ENCODE results near the gene CAMK1D.

Gene CAMK1D

GRCh38 chr10:12556039-12556438 is 206.7 kb downstream of the CAMK1D start:
- no peak for DNase-seq (ENCODE audit: low read depth in 2 of 2)

GRCh38 chr10:12559578-12560178 is 210.3 kb downstream of the CAMK1D start:
- DNase-seq (ENCODE audit: low read depth in 2 of 2), result no peak

- no peak for DNase-seq (ENCODE audit: low read depth in 2 of 2)
Observed at GRCh38 chr10:12561307-12561706, 212.0 kb downstream of the CAMK1D start.

DNA sequence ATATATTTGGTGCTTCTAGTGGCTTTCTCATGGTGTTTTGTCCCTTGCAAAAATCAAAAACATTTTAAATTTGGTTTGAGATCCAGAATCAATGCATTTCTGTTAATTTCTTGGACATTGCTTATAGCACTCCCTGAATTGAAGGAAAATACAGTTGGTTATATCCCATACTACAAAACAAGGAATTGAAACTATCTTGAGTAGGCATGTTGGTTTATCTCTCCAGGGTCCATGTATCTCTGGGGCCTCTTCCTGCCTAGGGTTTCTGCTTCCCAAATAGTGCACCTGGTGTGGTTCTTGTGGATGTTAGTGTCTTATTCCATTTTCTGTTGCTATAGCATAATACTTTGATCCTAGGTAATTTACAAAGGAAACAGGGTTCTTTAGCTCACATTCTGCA is 212.4 kb downstream of the CAMK1D start:
- no peak for DNase-seq (ENCODE audit: low read depth in 2 of 2)

GRCh38 chr10:12563489-12563888 is 214.1 kb downstream of the CAMK1D start:
- no peak for DNase-seq (ENCODE audit: low read depth in 2 of 2)

GRCh38 chr10:12564173-12564572 is 214.8 kb downstream of the CAMK1D start:
- DNase-seq (ENCODE audit: low read depth in 2 of 2), result no peak

DNA sequence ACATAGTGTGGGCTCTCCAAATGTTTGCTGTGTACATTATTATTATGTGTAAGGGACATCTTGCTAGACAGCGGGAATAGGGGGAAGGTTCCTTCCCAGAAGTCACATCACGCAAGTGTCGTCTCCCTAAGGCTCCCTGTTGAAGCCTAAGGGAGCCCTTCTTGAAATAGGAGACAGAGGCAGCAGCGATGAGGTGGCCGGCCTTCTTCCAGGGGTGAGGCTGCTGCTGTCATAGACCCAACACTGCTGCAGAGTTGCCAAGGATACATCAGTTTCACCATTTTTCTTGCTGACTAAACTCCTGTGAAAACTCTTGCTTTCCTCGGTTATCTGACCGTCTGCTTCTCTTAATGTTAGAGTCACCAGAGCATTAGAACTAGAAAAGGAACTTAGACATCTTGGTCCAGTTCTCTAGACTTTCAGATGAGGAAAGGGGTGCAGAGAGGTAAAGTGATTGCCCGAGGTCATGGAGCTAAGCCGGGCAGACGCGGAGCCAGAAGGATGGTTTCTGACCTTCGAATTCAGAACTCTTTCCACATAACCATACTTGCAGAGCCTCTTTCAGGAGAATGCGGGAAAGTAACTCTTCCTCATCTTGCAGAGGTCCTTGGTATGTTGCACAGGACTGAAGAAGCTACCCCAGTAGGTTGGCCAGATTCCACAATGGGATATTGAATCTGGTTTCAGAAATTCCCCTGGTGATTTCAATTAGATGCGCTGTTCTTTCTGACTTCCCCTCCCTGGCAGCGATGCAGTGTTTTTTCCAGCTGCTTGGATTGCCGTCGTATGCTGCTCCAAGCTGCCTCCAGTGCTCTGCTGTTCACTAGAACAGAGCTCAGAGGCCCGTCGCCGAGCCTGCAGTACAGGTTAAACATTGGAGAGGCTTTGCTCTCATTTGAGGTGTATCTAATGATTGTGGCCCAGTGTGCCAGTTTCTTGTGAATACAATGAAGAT is 217.1 kb downstream of the CAMK1D start:
- no peak for DNase-seq (ENCODE audit: low read depth in 2 of 2)

- no peak for DNase-seq (ENCODE audit: low read depth in 2 of 2)
Observed at GRCh38 chr10:12568391-12569009, 219.2 kb downstream of the CAMK1D start.

GRCh38 chr10:12572281-12572680 is 222.9 kb downstream of the CAMK1D start:
- DNase-seq (ENCODE audit: low read depth in 2 of 2), result no peak

DNA sequence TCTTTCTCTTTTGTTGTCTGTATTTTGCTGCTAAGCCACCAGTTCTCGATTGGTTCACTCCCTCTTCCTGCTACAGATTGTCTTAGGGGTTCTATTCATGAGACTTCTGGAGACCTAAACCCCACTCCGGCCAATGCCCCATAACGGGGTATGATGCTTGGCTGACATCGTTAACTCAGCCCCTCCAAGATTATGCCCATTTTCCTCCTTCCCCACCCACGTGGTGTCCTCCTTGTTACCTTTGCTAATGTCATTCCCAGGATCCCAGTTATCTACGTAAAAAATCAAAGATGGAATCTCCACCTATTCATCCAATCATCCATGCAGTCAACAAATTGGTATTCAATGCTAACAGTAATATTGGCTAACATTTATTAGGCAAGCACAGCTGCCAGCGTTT is 228.3 kb downstream of the CAMK1D start:
- DNase-seq (ENCODE audit: low read depth in 2 of 2), result no peak

DNA sequence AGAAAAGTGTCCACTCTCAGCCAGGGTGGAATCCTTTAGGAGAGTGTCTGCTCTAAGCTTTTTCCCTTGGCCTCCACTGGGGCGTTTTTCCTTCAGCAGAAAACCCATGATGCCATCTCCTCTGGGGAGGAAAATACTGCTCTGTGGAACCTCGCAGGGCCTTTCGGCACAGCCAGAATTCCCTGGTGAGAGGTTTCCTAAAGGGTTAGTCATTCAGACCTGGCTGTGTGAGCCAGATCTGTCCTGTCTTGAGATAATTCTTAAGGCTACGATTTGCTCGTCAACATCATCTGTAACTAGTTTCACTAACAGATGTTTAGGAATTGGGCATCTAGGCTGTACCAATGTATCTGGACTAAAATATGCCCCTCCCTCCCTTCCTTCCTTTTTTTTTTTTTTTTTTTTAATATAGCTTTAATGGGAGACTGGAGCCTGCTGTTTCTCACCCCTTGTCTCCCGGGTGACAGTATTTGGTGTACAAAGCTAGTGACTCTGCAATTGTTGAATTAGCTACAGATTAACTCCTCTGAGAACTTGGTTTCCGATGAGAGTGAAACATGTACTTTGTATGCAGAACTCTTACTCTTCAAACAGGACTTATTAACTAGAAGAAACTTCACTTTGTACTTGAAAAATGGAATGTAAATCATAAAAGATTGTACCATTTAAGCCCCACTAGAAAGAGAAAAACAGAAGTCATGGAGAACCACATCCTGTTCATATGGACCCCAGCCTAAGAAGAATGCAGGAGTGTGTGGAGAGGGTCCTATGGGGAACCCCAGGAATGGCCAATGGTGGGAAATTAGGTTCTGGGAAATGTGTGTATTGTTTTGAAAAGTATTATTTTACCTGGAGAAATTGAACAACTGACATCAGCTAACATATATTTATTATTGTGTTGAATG is 230.9 kb downstream of the CAMK1D start:
- no peak for DNase-seq (ENCODE audit: low read depth in 2 of 2)

DNA sequence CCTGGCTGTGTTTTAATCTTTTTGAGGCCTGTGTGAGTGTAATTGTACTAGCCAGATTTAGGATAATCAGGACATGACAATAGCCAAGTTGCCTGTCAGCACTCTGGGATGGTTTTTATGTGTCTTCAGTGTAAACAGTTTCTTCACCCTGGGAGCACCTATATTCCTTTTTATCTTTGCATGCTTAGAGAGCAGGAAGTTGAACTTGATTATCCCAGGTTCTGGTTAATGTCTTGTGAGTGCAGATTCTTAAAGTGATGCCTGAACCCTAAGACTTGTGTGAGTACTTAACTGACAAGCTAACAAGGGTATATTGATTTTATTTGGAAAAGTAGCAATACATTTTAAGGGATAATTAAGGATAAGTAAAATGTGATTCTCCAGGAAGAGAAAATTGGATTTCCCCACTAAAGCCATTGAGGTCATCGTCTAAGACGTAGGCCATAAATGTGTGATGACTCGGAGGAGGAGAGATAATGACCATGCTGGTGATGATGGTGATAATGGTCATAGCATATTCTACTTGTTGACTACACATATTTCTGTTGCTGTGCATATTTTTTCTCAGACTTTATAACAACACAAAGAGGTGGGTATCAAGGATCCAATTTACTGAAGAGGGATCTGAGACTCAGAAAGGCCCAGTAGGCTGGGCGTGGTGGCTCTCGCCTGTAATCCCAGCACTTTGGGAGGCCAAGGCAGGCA is 234.7 kb downstream of the CAMK1D start:
- DNase-seq (ENCODE audit: low read depth in 2 of 2), result no peak

DNA sequence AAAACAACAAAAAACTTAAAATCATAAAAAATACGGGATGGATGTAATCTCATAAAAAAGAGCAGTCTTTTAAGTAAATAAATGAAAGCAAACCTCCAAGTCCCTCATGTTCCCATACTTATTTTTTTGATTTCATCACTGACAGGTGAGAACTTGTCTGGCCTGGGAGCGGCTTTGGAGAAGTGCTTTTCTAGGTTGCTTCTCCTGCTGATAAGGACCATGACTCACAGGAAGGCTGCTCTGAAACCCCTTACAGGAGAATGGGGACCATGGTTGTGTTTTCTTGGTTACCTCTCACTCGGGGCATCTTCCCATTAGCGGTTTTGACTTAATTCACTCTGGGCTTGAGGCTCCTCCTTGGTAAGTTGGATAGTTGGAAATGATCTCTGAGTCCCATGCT is 237.4 kb downstream of the CAMK1D start:
- no peak for DNase-seq (ENCODE audit: low read depth in 2 of 2)

- DNase-seq (ENCODE audit: low read depth in 2 of 2), result no peak
Observed at GRCh38 chr10:12587451-12587888, 238.1 kb downstream of the CAMK1D start.

- no peak for DNase-seq (ENCODE audit: low read depth in 2 of 2)
Observed at GRCh38 chr10:12588091-12588860, 238.9 kb downstream of the CAMK1D start.

DNA sequence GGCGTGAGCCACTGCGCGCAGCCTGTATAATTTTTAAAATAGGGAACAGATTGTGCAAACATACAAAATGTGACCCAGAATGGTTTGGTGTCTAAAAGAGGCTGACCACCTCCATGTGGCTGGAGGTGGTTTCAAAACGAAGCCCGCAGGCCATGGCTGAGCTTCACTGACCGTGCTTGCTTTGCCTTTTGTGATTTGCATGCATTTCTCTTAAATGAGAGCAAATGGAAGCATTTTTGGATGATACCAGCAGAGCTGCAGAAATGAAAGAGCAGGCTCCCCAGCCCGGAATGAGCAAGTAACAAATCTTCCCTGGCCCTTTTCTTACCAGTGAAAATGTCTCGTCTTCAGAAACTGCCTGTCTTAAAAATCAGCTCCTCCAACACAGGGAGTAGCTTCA is 239.9 kb downstream of the CAMK1D start:
- no peak for DNase-seq (ENCODE audit: low read depth in 2 of 2)

GRCh38 chr10:12589791-12590190 is 240.4 kb downstream of the CAMK1D start:
- no peak for DNase-seq (ENCODE audit: low read depth in 2 of 2)

- DNase-seq (ENCODE audit: low read depth in 2 of 2), result no peak
Observed at GRCh38 chr10:12590675-12591659, 241.6 kb downstream of the CAMK1D start.

GRCh38 chr10:12592967-12593366 is 243.6 kb downstream of the CAMK1D start:
- no peak for DNase-seq (ENCODE audit: low read depth in 2 of 2)

Measured in stimulated activated CD8-positive, alpha-beta memory T cell treated with anti-CD3 and anti-CD28 coated beads, Interleukin-15, amount 100 ng/mL, for 4 hours (primary cell).